HepG2 (cell line): ENCODE measurements around the gene PLCB1. TPM values are rescaled to one million over a fixed set of nuclear protein-coding genes. Genes with fewer than 3 reads are reported as not detected.

Experiments used
- HMGXB3 ChIP-seq: sonication (generic); formaldehyde crosslinking; IDR thresholded peaks from 2 replicates; pipeline ENCODE4 v1.4.0; 2020; ENCODE audit warnings: missing genetic modification reagents, borderline replicate concordance
- ISX ChIP-seq: sonication (generic); formaldehyde crosslinking; conservative IDR thresholded peaks from 2 replicates; pipeline ENCODE4 v1.5.0; 2020; ENCODE audit warnings: missing genetic modification reagents
- MAFK ChIP-seq, 2 experiments: IDR thresholded peaks in 1 of 2; conservative IDR thresholded peaks in 1 of 2; 2 replicates each; pipeline ENCODE4 v1.6.1; 2011; ENCODE audit warnings: improper control_type of control experiment in 2 of 2, low read length in 2 of 2
- PAXIP1 ChIP-seq: sonication (generic); formaldehyde crosslinking; conservative IDR thresholded peaks from 2 replicates; pipeline ENCODE4 v1.4.0; 2020; ENCODE audit warnings: mild to moderate bottlenecking, missing genetic modification reagents, moderate library complexity
- POLR2G ChIP-seq: fragments of 200-400 bp; formaldehyde crosslinking; IDR thresholded peaks from 2 replicates; pipeline ENCODE4 v1.6.1; 2018; ENCODE audit warnings: mild to moderate bottlenecking, low read depth, low read length, moderate library complexity
- ZIK1 ChIP-seq: sonication (generic); formaldehyde crosslinking; IDR thresholded peaks from 2 replicates; pipeline ENCODE4 v1.5.0; 2020; ENCODE audit warnings: mild to moderate bottlenecking, low read depth, missing genetic modification reagents, borderline replicate concordance
- ZNF274 ChIP-seq: sonication (generic); formaldehyde crosslinking; IDR thresholded peaks from 2 replicates; pipeline ENCODE4 v1.5.1; 2020; ENCODE audit warnings: mild to moderate bottlenecking, missing genetic modification reagents
- ZNF3 ChIP-seq: IDR thresholded peaks from 2 replicates; pipeline ENCODE4 v1.7.0; 2017; ENCODE audit warnings: inconsistent platforms
- ZNF646 ChIP-seq: sonication (generic); formaldehyde crosslinking; IDR thresholded peaks from 2 replicates; pipeline ENCODE4 v1.9.0; 2021; ENCODE audit warnings: mild to moderate bottlenecking, missing genetic modification reagents
- ZNF766 ChIP-seq: sonication (generic); formaldehyde crosslinking; IDR thresholded peaks from 2 replicates; pipeline ENCODE4 v1.5.0; 2020; ENCODE audit warnings: missing genetic modification reagents, borderline replicate concordance
- ZSCAN22 ChIP-seq: sonication (generic); formaldehyde crosslinking; IDR thresholded peaks from 2 replicates; pipeline ENCODE4 v1.4.0; 2020; ENCODE audit warnings: mild to moderate bottlenecking, missing genetic modification reagents
- polyA plus RNA-seq, 8 experiments: library from polyadenylated mRNA; depleted of rRNA in 3 of 8; stranded (reverse) in 7 of 8; unstranded in 1 of 8; fragments of >200 nt; fragmentation: Illumina TruSeq in 4 of 8; extraction: Trizol in 4 of 8; gene quantifications; 2 replicates each; pipeline versions ENCODE4 v1.2.1 to v1.2.3, GENCODE V29; 2011 to 2016; ENCODE audit warnings: low read depth in 4 of 8, missing spikeins in 1 of 8, mixed read lengths in 1 of 8; ENCODE audit not compliant: insufficient read depth in 1 of 8
- total RNA-seq, 5 experiments: library from RNA; depleted of rRNA; stranded (reverse); fragments of >200 nt; fragmentation: Illumina TruSeq; extraction: Trizol; gene quantifications; 2 replicates each; pipeline ENCODE4 v1.2.3, GENCODE V29; 2016; ENCODE audit warnings: low read depth in 1 of 5
- TF ChIP-seq, protein P1 (sequence below): sonication (generic); formaldehyde crosslinking; IDR thresholded peaks from 2 replicates; pipeline ENCODE4 v1.4.0; 2020; ENCODE audit warnings: missing genetic modification reagents

The PLCB1 gene
- total and polyA plus RNA-seq, 2 of the 13 experiments (the other 11 are each of a cell fraction or from before 2014, with no cell fraction given), result 42.4 to 55.9 TPM

DNA sequence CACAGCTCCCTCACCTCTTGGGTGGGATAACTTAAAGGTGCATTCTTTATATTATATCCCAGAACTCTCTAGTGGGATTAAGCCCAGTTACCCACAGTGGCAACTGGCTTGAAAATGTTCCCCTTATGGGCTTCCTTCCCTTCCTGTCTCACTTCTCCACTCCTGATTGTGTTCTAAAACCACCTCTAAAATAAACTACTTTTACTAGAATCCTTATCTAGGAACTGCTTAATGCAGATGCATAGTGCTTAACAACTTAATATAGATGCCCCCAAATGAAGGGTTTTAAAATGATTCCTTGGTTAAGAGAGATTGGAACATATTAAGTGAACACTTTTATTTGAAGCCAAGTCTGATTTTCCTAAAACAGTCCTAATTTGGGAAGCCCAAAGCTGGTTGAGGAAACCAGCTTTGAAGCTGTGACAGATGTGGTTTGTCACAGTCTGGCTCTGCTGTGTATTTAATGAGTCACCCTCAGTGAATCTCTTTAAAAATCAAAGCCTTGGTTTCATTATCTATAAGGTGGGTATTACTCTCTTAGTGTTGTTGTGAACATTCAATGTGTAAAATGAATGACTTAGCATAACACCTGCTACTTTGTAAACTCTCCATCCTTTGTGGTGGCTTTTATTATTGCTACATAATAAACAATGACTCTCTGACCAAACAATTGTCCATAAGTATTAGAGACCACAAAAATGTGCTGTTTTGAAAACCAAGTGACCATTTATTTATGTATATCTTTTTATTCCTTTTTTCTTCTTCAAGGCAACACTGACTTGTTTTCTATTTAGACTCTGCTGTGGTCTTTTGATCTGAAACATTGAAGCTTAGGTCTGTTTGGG lies 24.4 kb downstream of the PLCB1 start (continued):
- no peak for TF ChIP-seq ZNF646 (CRISPR knock-in tag)
- no peak for TF ChIP-seq ZIK1 (CRISPR knock-in tag)
- no peak for TF ChIP-seq ZNF274 (CRISPR knock-in tag)
- TF ChIP-seq ZNF3 (CRISPR knock-in tag), result peak; percentile 50
- TF ChIP-seq PAXIP1 (CRISPR knock-in tag), result peak; percentile 56
- no peak for TF ChIP-seq ZSCAN22 (CRISPR knock-in tag)
- no peak for TF ChIP-seq ZNF766 (CRISPR knock-in tag)
- TF ChIP-seq, protein P1, sequence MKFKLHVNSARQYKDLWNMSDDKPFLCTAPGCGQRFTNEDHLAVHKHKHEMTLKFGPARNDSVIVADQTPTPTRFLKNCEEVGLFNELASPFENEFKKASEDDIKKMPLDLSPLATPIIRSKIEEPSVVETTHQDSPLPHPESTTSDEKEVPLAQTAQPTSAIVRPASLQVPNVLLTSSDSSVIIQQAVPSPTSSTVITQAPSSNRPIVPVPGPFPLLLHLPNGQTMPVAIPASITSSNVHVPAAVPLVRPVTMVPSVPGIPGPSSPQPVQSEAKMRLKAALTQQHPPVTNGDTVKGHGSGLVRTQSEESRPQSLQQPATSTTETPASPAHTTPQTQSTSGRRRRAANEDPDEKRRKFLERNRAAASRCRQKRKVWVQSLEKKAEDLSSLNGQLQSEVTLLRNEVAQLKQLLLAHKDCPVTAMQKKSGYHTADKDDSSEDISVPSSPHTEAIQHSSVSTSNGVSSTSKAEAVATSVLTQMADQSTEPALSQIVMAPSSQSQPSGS (CRISPR knock-in tag), result no peak
- no peak for TF ChIP-seq POLR2G
- no peak for TF ChIP-seq ISX (CRISPR knock-in tag)
- 0 out of 2 replicates have a peak, but pooled peaks have one; percentile 42 for TF ChIP-seq HMGXB3 (CRISPR knock-in tag)
- TF ChIP-seq MAFK (conservative IDR thresholded peaks at IDR 0.05 in 1 of 2, IDR thresholded peaks at IDR 0.05 in 1 of 2; ENCODE audit: low read length in 2 of 2), result peak; percentile 58 to 77
